SW 1271 (cell line): ENCODE measurements around the gene RNF31.

Experiments used
- DNase-seq, 2 experiments: peaks; one replicate each; lab custom pipeline; 2025; lab: John Stamatoyannopoulos, UW

The RNF31 gene

GRCh38 chr14:24182110-24182882, 35.0 kb downstream of the RNF31 start:
- DNase-seq: no peak

GRCh38 chr14:24183014-24183481, 35.8 kb downstream of the RNF31 start:
- no peak for DNase-seq

DNA sequence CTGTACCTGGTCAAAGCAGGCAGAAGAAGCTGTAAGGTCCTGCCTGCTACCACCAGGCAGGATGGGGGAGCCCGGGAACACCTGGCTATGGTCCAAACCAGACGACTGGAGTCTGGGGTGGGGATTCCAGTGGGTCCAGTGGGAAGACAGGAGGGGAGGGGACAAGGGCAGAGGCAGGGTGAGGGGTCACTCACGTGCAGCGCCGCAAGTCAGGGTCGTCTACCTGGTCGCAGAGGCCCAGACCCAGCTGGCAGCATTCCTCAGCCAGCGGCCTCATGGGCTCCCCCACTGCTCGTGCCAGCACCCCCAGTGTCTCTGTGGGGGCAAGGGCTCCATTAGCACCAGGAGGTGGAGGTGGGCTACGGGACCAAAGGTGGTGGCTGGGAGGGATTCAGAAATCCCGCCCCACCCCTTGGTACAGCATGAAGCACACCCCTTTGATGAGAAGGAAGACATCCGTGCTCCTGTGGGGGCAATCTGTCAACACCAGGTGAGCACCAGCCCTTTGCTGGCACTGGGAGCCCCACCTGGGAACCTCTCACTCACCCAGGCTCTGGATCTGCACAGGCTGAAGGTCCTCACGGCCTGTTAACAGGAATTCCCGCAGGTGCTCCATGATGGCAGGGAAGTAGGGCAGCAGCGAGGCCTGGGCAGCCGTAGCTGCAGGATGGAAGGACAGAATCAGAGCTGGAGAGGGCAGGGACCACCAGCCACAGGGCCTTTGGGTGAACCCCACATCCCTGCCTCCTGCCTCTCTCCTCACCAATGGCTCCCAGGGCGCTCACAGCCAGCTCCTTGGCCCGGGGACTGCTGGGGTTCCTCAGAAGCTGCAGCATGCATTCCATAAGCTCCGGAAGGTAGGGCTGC, 37.0 kb downstream of the RNF31 start:
- DNase-seq: no peak

GRCh38 chr14:24185026-24185425, 37.7 kb downstream of the RNF31 start:
- no peak for DNase-seq

GRCh38 chr14:24185741-24186140, 38.4 kb downstream of the RNF31 start:
- DNase-seq: no peak

DNA sequence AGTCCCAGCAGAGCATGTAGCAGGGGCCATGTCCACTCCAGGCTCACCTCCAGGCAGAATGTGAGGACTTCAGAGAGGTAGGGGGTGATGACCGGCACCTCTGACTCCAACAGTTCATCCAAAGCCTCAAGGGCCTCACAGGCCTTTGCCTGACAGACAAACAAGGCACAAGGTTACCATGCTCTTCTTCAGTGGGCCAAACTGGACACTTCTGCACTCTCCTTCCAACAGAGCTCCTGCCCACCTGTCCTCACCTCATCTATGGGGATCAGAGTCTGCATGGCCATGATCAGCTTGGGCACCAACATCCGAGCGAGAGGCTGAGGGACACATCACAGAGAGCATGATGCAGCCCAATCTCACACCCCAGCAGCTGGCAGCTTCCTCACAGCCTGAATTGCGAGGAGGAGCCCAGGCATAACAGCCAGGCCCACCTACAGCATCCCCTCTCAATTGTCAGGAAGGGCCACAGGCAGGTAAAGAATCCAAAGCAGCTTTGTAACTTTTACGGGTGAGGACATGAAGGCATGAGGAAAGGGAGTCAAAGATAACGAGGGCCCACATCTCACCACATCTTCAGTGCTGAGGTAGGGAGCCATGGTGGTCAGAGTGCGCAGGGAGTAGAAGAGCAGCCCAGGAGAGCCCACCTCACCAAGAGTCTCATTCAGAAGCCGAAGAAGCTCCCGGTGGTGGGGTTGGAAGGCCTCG, 39.7 kb downstream of the RNF31 start:
- no peak for DNase-seq

GRCh38 chr14:24187539-24187915, 40.2 kb downstream of the RNF31 start:
- no peak for DNase-seq

- peak; percentile 93 to 94 for DNase-seq
Measured at GRCh38 chr14:24188251-24189058, 41.2 kb downstream of the RNF31 start, which contains the start of gene IPO4. Gene IPO4, minus strand, starts transcription at chr14:24188816. Its CDS starts 29 bp downstream, at chr14:24188787.

- DNase-seq: no peak
Measured at GRCh38 chr14:24189059-24189375, 41.7 kb downstream of the RNF31 start.

DNA sequence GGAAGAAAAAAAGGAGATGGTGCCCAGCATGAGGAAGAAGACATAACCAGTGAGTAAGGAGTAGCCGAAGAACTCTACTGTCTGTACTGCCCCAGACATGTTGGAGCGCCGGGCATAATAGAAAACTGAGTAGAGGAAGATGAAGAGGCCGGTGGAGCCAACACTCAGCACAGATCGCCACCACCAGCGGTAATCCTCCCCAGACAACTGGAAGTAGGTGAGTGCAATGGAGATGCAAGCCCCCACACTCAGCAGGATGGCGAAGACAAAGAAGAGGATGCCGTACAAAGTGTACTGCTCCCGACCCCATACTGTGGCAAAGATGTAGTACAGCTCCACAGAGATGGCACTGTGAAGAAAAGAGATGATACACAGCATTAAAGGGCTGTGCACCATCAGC, 42.2 kb downstream of the RNF31 start:
- DNase-seq: no peak

DNA sequence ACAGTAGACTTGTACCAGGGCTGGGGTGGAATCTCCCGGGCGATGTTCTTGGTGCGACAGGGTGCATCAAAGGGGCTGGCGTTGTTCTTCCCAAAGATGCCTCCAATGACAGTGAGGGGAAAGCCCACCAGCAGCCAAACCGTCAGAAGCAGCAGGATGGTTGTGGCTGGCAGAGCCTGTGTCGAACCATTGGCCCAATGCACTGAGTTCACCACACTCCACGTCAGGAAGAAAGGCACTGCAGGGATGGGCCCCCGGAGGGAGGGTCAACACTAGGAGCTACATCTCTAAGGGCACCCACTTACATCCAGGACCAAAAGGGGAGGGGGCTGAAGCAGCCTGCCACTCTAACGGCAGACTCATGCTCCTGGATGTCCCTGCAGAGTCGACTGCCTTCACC, 43.1 kb downstream of the RNF31 start:
- no peak for DNase-seq

DNA sequence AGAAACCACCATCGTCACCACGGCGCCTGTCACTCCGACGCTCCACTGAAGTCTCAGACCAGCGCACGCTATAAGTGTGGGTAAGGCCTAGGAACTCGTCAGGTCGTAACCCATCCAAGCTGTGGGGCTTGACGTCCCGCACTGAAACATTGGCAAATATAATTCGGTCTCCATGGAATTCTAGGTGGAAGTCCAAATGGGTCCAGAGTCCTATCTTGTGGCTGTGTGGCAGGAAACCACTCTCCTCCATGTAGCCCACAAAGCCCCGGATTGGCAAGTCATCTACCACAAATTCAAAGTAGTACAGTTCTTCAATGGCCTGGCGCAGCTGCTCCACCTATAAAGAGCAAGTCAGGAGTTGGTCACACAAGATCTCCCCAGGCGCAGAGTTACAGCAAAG, 45.6 kb downstream of the RNF31 start:
- no peak for DNase-seq

DNA sequence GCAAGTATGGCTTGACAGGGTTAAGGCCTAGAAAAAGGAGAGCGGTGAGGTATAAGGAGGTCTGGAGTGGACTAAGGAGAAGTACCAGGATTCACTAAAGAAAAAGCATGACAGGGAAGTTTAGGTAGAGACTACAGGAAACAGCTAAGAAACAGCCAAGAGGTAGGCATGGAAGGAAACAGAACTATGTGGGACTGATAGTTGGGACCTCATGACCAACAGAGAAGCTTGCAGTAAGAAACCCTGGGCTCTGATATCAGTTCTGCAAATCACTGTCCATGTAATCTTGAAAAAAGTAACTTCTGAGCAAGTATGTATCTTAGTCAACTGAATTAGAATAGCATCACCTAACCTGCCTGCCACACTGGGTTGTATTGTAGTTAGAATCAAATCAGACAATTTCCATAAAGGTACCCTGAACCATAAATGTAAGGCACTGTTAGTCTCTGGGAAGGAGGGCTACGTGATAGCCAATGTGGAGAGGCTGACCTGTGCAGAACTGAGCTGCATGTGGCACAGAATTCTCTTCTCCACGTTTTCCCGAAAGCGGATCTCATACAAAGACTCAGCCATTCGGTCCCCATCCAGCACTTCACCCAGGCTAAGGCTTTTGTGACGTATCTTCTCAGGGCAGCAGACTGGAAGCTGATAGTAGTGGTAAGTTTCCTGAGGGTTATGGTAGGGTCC, 47.0 kb downstream of the RNF31 start:
- peak in 1 of 2 experiments; percentile 6 for DNase-seq

GRCh38 chr14:24194873-24195185, 47.5 kb downstream of the RNF31 start:
- DNase-seq: no peak

DNA sequence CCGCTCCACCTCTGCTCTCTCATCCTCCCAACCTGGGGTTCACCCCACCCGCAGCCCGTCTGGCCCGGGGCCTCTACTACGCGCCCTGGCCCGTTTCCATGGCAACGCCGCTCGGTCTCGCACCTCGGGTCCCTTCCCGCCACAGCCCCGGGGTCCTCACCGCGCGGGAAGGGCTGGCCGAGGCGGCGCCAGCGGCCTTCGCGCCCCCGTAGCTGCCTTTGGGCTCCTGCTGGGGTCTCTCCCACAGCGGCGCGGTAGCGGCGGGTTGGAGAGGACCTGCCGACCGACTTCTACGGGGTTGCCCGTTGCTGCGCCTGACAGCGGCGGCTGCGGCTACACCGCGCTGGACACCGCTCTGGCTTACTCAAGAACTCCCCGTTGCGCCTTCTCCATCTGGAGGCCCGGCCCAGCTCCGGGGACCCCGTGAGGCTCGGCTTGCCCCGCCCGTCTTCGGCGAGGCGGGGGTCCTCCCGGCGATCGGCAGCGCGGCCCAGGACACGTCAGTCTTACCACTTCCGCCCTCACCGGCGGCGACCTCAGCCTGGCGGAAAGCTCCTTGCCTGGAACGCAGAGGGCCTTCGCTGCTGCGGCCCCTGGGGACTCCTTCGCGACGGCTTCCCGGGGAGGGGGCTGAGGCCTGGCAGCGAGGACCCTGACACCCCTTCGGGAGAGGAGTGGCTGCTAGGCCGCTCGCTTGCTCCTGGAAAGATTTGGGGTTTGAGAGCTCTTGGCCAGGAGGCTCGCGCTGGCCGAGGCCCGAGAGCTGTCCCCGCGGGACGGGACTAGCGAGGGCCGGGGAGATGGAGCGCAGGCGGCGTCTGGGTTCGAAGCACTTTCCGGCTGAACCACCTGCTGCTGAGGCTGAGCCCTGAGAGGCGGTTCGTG, 48.1 kb downstream of the RNF31 start, which contains the start of gene TM9SF1:
TM9SF1 (minus strand) TSS at position 256 of the 885 bp plus-strand sequence. CDS start 422 bp downstream, outside the sequence.
- DNase-seq: peak; percentile 45 to 68

GRCh38 chr14:24196071-24197055, 49.1 kb downstream of the RNF31 start:
- DNase-seq: peak in 1 of 2 experiments; percentile 25

GRCh38 chr14:24197056-24197450, 49.8 kb downstream of the RNF31 start:
- no peak for DNase-seq

DNA sequence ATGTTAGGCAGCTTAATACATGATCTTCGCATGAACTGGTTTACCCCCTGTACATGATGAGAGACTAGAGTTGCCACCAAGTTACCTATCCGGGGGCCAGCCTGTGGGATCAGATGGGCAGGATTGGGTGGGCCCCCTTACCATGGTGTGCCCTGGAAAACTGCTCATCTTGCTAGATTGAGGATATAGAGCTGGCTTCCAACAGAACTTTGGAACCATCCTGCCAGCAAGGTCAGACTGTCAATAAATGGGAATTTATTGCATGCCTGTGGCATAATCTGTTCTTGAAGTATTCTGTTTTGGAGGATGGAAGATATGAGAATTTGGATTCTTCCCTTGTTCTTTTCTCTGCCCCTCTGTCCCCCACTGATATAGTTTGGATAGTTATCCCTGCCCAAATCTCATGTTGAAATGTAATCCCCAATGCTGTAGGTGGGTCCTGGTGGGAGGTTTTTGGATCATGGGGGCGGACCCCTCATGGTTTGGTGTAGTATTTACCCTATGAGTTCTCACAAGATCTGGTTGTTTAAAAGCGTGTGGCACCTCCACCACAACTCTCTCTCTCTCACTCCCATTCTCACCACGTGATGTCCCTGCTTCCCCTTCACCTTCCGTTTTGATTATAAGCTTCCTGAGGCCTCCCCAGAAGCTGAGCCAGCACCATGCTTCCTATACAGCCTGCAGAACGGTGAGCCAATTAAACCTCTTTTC, 51.7 kb downstream of the RNF31 start:
- no peak for DNase-seq
